ENCODE measurements around the gene C1R. TPM values are rescaled to one million over a fixed set of nuclear protein-coding genes. Genes with fewer than 3 reads are reported as not detected.

Gene C1R
- total RNA-seq, 1 donor from 2014 or later: 3.3 TPM

GRCh38 chr12:7035463-7035862 is 56.8 kb downstream of the C1R start:
- H3K36me3 Mint-ChIP-seq: no peaks in the 10 kb centered on the region
- H3K4me1 Mint-ChIP-seq: peaks cover under 1% of the 10 kb centered on the region
- H3K27ac Mint-ChIP-seq: no peak overlapping the region
- Histone ChIP-seq H3K9ac (no peak overlapping the region), H3K4me1 (no peaks in the 10 kb centered on the region), H3K27ac (no peak overlapping the region), H3K27me3 (no peaks in the 10 kb centered on the region), H3K36me3 (no peaks in the 10 kb centered on the region), H2AFZ (replicated peaks) (no peak overlapping the region), H3K79me2 (ENCODE audit: low read depth) (no peaks in the 10 kb centered on the region), H3K9me3 (ENCODE audit: low read depth) (no peaks in the 10 kb centered on the region), H3F3A (ENCODE audit: low read depth) (no peaks in the 10 kb centered on the region), H3K4me2 (no peak overlapping the region), H3K4me3 (no peak overlapping the region), H4K20me1 (ENCODE audit: low read depth) (no peaks in the 10 kb centered on the region)
- DNase-seq (ENCODE audit: low spot score): no peak
- peaks cover 11% of the 10 kb centered on the region for H3K27me3 Mint-ChIP-seq (ENCODE audit: insufficient read depth, low read depth)
- TF ChIP-seq, protein P1, sequence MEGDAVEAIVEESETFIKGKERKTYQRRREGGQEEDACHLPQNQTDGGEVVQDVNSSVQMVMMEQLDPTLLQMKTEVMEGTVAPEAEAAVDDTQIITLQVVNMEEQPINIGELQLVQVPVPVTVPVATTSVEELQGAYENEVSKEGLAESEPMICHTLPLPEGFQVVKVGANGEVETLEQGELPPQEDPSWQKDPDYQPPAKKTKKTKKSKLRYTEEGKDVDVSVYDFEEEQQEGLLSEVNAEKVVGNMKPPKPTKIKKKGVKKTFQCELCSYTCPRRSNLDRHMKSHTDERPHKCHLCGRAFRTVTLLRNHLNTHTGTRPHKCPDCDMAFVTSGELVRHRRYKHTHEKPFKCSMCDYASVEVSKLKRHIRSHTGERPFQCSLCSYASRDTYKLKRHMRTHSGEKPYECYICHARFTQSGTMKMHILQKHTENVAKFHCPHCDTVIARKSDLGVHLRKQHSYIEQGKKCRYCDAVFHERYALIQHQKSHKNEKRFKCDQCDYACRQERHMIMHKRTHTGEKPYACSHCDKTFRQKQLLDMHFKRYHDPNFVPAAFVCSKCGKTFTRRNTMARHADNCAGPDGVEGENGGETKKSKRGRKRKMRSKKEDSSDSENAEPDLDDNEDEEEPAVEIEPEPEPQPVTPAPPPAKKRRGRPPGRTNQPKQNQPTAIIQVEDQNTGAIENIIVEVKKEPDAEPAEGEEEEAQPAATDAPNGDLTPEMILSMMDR (IDR thresholded peaks at IDR 0.05): no peak
- TF ChIP-seq EZH2phosphoT487 (IDR thresholded peaks at IDR 0.05) (no peak), EZH2 (IDR thresholded peaks at IDR 0.05) (no peak)
- H3K9me3 Mint-ChIP-seq: peaks cover 5% of the 10 kb centered on the region
- H3K4me3 Mint-ChIP-seq: no peak overlapping the region

GRCh38 chr12:7034464-7034863 is 57.8 kb downstream of the C1R start:
- Histone ChIP-seq H3K27me3 (no peaks in the 10 kb centered on the region), H3K36me3 (no peaks in the 10 kb centered on the region), H3F3A (ENCODE audit: low read depth) (no peaks in the 10 kb centered on the region), H3K4me3 (no peak overlapping the region), H3K79me2 (ENCODE audit: low read depth) (no peaks in the 10 kb centered on the region), H4K20me1 (ENCODE audit: low read depth) (no peaks in the 10 kb centered on the region), H2AFZ (replicated peaks) (no peak overlapping the region), H3K4me2 (no peak overlapping the region), H3K27ac (no peak overlapping the region), H3K9ac (no peak overlapping the region), H3K4me1 (no peaks in the 10 kb centered on the region), H3K9me3 (ENCODE audit: low read depth) (no peaks in the 10 kb centered on the region)
- TF ChIP-seq, protein P1 (IDR thresholded peaks at IDR 0.05): no peak
- no peak for TF ChIP-seq EZH2phosphoT487 (IDR thresholded peaks at IDR 0.05)
- no peak for TF ChIP-seq EZH2 (IDR thresholded peaks at IDR 0.05)
- Mint-ChIP-seq H3K4me1 (no peaks in the 10 kb centered on the region), H3K4me3 (no peak overlapping the region), H3K27me3 (ENCODE audit: insufficient read depth, low read depth) (peaks cover 14% of the 10 kb centered on the region), H3K27ac (no peak overlapping the region), H3K36me3 (no peaks in the 10 kb centered on the region), H3K9me3 (peaks cover 10% of the 10 kb centered on the region)
- DNase-seq (ENCODE audit: low spot score): no peak

DNA sequence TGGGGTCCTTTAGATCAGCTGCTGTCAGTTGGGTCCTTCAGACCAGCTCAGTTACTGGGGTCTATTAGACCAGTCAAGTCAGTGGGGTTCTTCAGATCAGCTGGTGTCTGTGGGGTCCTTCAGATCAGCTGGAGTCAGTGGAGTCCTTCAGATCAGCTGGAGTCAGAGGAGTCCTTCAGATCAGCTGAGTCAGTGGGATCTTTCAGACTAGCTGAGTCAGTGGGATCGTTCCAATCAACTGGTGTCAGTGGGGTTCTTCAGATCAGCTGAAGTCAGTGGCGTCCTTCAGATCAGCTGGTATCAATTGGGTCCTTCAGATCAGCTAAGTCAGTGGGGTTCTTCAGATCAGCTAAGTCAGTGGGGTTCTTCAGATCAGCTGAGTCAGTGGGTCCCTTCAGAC is 59.3 kb downstream of the C1R start:
- no peak for DNase-seq (ENCODE audit: low spot score)
- H3K79me2 ChIP-seq (ENCODE audit: low read depth): no peaks in the 10 kb centered on the region
- H3K4me3 ChIP-seq: no peak overlapping the region
- no peak overlapping the region for H3K4me3 Mint-ChIP-seq
- peaks cover 14% of the 10 kb centered on the region for H3K27me3 Mint-ChIP-seq (ENCODE audit: insufficient read depth, low read depth)
- H3K27ac Mint-ChIP-seq: no peak overlapping the region
- TF ChIP-seq EZH2 (IDR thresholded peaks at IDR 0.05): no peak
- no peak for TF ChIP-seq EZH2phosphoT487 (IDR thresholded peaks at IDR 0.05)
- TF ChIP-seq, protein P1 (IDR thresholded peaks at IDR 0.05): no peak
- H3K27me3 ChIP-seq: no peaks in the 10 kb centered on the region
- no peaks in the 10 kb centered on the region for H3K36me3 ChIP-seq
- H3K4me2 ChIP-seq: no peak overlapping the region
- H3K9me3 ChIP-seq (ENCODE audit: low read depth): no peaks in the 10 kb centered on the region
- no peaks in the 10 kb centered on the region for H3K4me1 Mint-ChIP-seq
- no peak overlapping the region for H3K27ac ChIP-seq
- no peaks in the 10 kb centered on the region for H3K36me3 Mint-ChIP-seq
- H3K4me1 ChIP-seq: no peaks in the 10 kb centered on the region
- H3K9ac ChIP-seq: no peak overlapping the region
- H3K9me3 Mint-ChIP-seq: peaks cover 7% of the 10 kb centered on the region
- H2AFZ ChIP-seq (replicated peaks): no peak overlapping the region
- no peaks in the 10 kb centered on the region for H4K20me1 ChIP-seq (ENCODE audit: low read depth)
- H3F3A ChIP-seq (ENCODE audit: low read depth): no peaks in the 10 kb centered on the region

Measured in neural progenitor cell (in vitro differentiated cells).